PC-3 (cell line): Measurements from ENCODE around the gene IPMK. TPM values are rescaled to one million over a fixed set of nuclear protein-coding genes. Genes with fewer than 3 reads are reported as not detected.

Experiments
- ATAC-seq: fragments of 200-7000 bp; cut with Tn5 transposase; 2 replicates; pipeline ENCODE4 v1.9.1; 2020; ENCODE audit warnings: mild to moderate bottlenecking, moderate library complexity
- BruUV-seq: library from RNA; stranded (reverse); fragments of 400-500 nt; replicated peaks from 2 replicates; lab custom pipeline; 2021; lab: Mats Ljungman, UMichigan
- CTCF ChIA-PET: fragments of 300-600 bp; sonication (Branson Sonifier 250); formaldehyde crosslinking; loops from one replicate; lab custom pipeline; 2022; ENCODE audit warnings: antibody characterized with exemption; lab: Charles Lee
- POLR2A ChIA-PET: fragments of 300-600 bp; sonication (Branson Sonifier 250); formaldehyde crosslinking; loops from one replicate; lab custom pipeline; 2022; ENCODE audit warnings: antibody characterized with exemption; ENCODE audit not compliant: unreplicated experiment; lab: Charles Lee
- DNase-seq: peaks from one replicate; pipeline ENCODE4 v3.0.0-alpha.2; 2015
- H2AFZ ChIP-seq: fragments of 300-600 bp; sonication (generic); 2 replicates; pipeline ENCODE4 v1.6.0; 2016; ENCODE audit warnings: antibody characterized with exemption, low read length
- H3F3A ChIP-seq: fragments of 300-600 bp; sonication (generic); one replicate; pipeline ENCODE4 v1.6.0; 2017; ENCODE audit warnings: antibody characterized with exemption, low read length, control low read depth, mild to moderate bottlenecking; ENCODE audit not compliant: unreplicated experiment
- H3K27ac ChIP-seq: fragments of 300-600 bp; sonication (generic); 2 replicates; pipeline ENCODE4 v1.5.1; 2016; ENCODE audit warnings: mild to moderate bottlenecking, low read length
- H3K27me3 ChIP-seq: fragments of 300-600 bp; sonication (generic); 2 replicates; pipeline ENCODE4 v1.6.1; 2016; ENCODE audit warnings: low read length, mixed read lengths
- H3K36me3 ChIP-seq: fragments of 300-600 bp; sonication (generic); 2 replicates; pipeline ENCODE4 v1.6.1; 2016; ENCODE audit warnings: low read depth, mixed run types, low read length, mixed read lengths
- H3K4me1 ChIP-seq: fragments of 300-600 bp; sonication (generic); 2 replicates; pipeline ENCODE4 v1.5.1; 2016; ENCODE audit warnings: low read length; ENCODE audit not compliant: insufficient read depth
- H3K4me2 ChIP-seq: fragments of 300-600 bp; sonication (generic); 2 replicates; pipeline ENCODE4 v1.6.0; 2016; ENCODE audit warnings: low read length
- H3K4me3 ChIP-seq: fragments of 300-600 bp; sonication (generic); 2 replicates; pipeline ENCODE4 v1.5.1; 2016; ENCODE audit warnings: mild to moderate bottlenecking, low read length, mixed read lengths
- H3K79me2 ChIP-seq: fragments of 300-600 bp; sonication (generic); 2 replicates; pipeline ENCODE4 v1.6.1; 2017; ENCODE audit warnings: low read length, mixed read lengths
- H3K9ac ChIP-seq: fragments of 300-600 bp; sonication (generic); 2 replicates; pipeline ENCODE4 v1.6.0; 2016; ENCODE audit warnings: mild to moderate bottlenecking, low read length
- H3K9me2 ChIP-seq: fragments of 300-600 bp; sonication (generic); replicated peaks from 2 replicates; pipeline ENCODE4 v1.6.1; 2016; ENCODE audit warnings: mixed run types, low read length, mixed read lengths
- H3K9me3 ChIP-seq: fragments of 300-600 bp; sonication (generic); 2 replicates; pipeline ENCODE4 v1.6.1; 2016; ENCODE audit warnings: low read length, mixed read lengths
- H4K20me1 ChIP-seq: fragments of 300-600 bp; sonication (generic); 2 replicates; pipeline ENCODE4 v1.6.1; 2016; ENCODE audit warnings: low read length, mixed read lengths
- CTCF ChIP-seq: fragments of 300-600 bp; sonication (generic); conservative IDR thresholded peaks from 2 replicates; pipeline ENCODE4 v1.5.1; 2017; ENCODE audit warnings: antibody characterized with exemption, low read depth, mild to moderate bottlenecking, low read length
- EZH2 ChIP-seq: fragments of 300-600 bp; sonication (generic); IDR thresholded peaks from one replicate; pipeline ENCODE4 v1.6.1; 2017; ENCODE audit warnings: antibody characterized with exemption, mild to moderate bottlenecking, low read length; ENCODE audit not compliant: unreplicated experiment
- EZH2phosphoT487 ChIP-seq: fragments of 300-600 bp; sonication (generic); IDR thresholded peaks from 2 replicates; pipeline ENCODE4 v1.6.1; 2018; ENCODE audit warnings: mild to moderate bottlenecking, antibody characterized with exemption, low read length, borderline replicate concordance
- intact Hi-C: fragments of 100-400 bp; cut with micrococcal nuclease; formaldehyde crosslinking; loops from 2 replicates; pipeline ENCODE4 v1.9.0; 2023
- total RNA-seq: library from RNA; depleted of rRNA; stranded (reverse); fragments of >200 nt; gene quantifications from 2 replicates; pipeline ENCODE4 v1.2.3, GENCODE V29; 2014

IPMK gene
- total RNA-seq, 1 experiment from 2014 or later: 7.1 TPM

- CTCF ChIA-PET: no interaction called here
- Histone ChIP-seq H3K79me2 (no peaks in the 10 kb centered on the region), H3K27ac (no peak overlapping the region), H3K9me2 (no peaks in the 10 kb centered on the region), H3K9ac (no peak overlapping the region), H2AFZ (no peak overlapping the region), H4K20me1 (no peaks in the 10 kb centered on the region), H3K4me3 (no peak overlapping the region), H3K4me2 (no peak overlapping the region), H3K9me3 (no peaks in the 10 kb centered on the region), H3K27me3 (no peaks in the 10 kb centered on the region), H3F3A (no peaks in the 10 kb centered on the region), H3K4me1 (no peaks in the 10 kb centered on the region), H3K36me3 (no peaks in the 10 kb centered on the region)
- BruUV-seq: no TSS peak
- ATAC-seq (no peak), DNase-seq (no peak)
- POLR2A ChIA-PET: interaction anchor here (0.5 kb wide), 1 partner anchor 66 kb away, joined by 4 read pairs; no protein-coding TSS in a partner anchor
- intact Hi-C loops: no loop called here
- TF ChIP-seq EZH2 (no peak), EZH2phosphoT487 (no peak), CTCF (no peak)
Measured at GRCh38 chr10:58225654-58226053, 42.0 kb downstream of the IPMK start.

GRCh38 chr10:58220769-58221451, 46.8 kb downstream of the IPMK start:
- Histone ChIP-seq H3K9ac (no peak overlapping the region), H3K9me2 (no peaks in the 10 kb centered on the region), H4K20me1 (no peaks in the 10 kb centered on the region), H3K27me3 (no peaks in the 10 kb centered on the region), H3F3A (no peaks in the 10 kb centered on the region), H3K4me3 (no peak overlapping the region), H3K4me2 (no peak overlapping the region), H3K9me3 (no peaks in the 10 kb centered on the region), H2AFZ (no peak overlapping the region), H3K79me2 (no peaks in the 10 kb centered on the region), H3K4me1 (peaks cover 5% of the 10 kb centered on the region; the same call in 1 of the 2 replicates), H3K27ac (no peak overlapping the region), H3K36me3 (no peaks in the 10 kb centered on the region)
- ATAC-seq (no peak), DNase-seq (no peak)
- TF ChIP-seq EZH2 (no peak), CTCF (no peak), EZH2phosphoT487 (no peak)
- ChIA-PET POLR2A (no interaction called here), CTCF (no interaction called here)
- intact Hi-C loops: no loop called here
- no TSS peak for BruUV-seq

- no peaks in the 10 kb centered on the region for H3F3A ChIP-seq
- no peaks in the 10 kb centered on the region for H3K36me3 ChIP-seq
- ChIA-PET POLR2A (no interaction called here), CTCF (no interaction called here)
- peaks cover 5% of the 10 kb centered on the region; the same call in 1 of the 2 replicates for H3K4me1 ChIP-seq
- no TSS peak for BruUV-seq
- no peak for TF ChIP-seq EZH2
- no peak for TF ChIP-seq EZH2phosphoT487
- no peak for TF ChIP-seq CTCF
- intact Hi-C loops: no loop called here
- ATAC-seq (no peak), DNase-seq (no peak)
- H3K9me3 ChIP-seq: no peaks in the 10 kb centered on the region
- no peak overlapping the region for H3K4me3 ChIP-seq
- H3K27ac ChIP-seq: no peak overlapping the region
- H2AFZ ChIP-seq: no peak overlapping the region
- no peaks in the 10 kb centered on the region for H4K20me1 ChIP-seq
- H3K4me2 ChIP-seq: no peak overlapping the region
- no peaks in the 10 kb centered on the region for H3K27me3 ChIP-seq
- no peaks in the 10 kb centered on the region for H3K79me2 ChIP-seq
- no peak overlapping the region for H3K9ac ChIP-seq
- no peaks in the 10 kb centered on the region for H3K9me2 ChIP-seq
Measured at GRCh38 chr10:58219875-58220274, 47.8 kb downstream of the IPMK start.
